CD4-positive, alpha-beta T cell treated with Interleukin-15 for 4 hours (primary cell): ENCODE results near the gene UBXN10.
A peak's percentile ranks its signal among the peaks of the same experiment; 100 is the strongest.

Source experiments
- DNase-seq: peaks from one replicate; pipeline ENCODE4 v3.0.0-alpha.2; 2020; ENCODE audit warnings: low spot score

UBXN10 gene

GRCh38 chr1:20183035-20183434 is 2.9 kb upstream of the UBXN10 start:
- DNase-seq, result no peak

GRCh38 chr1:20183616-20184271 is 2.2 kb upstream of the UBXN10 start:
- DNase-seq, result no peak

GRCh38 chr1:20184481-20184900 is 1.4 kb upstream of the UBXN10 start:
- DNase-seq, result no peak

DNA sequence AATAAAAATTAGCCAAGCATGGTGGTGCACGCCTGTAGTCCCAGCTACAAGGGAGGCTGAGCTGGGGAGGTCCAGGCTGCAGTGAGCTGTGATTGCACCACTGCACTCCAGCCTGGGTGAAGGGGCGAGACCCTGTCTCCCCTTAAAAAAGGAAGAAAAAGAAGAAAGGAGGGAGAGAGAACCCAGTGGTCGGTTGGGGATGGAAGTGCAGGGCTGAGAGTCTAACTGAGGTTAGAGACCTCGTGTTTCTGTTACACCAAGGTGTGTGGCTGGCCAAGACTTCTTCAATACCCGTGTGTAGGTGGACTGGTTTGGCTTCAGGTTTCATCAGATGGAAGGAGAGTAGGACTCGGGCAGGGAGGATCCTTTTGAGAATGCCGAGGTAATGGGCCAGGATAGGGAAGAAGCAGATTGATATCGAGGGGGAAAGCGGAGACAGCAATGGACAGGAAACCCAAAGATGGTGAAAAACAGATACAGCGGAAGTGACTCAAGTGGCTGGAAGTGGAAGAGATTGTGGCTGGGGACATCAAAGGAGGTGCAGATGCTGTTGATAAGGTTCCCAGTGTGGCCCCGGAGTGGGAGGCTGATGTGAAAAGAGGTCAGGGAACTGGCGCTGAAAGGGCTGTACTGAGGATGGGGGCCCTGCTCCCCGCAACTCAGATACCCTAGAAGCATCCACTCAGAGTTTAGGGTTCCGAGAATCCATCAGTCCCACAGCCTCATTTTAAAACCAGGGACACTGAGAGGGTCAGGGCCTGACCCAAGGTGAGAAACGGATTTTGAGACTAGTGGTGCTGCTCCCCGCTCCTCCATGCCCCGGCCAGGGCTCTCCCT is 681 bp upstream of the UBXN10 start:
- DNase-seq, result peak; percentile 61

GRCh38 chr1:20187103-20187812 is 1.4 kb downstream of the UBXN10 start:
- DNase-seq, result peak; percentile 12

DNA sequence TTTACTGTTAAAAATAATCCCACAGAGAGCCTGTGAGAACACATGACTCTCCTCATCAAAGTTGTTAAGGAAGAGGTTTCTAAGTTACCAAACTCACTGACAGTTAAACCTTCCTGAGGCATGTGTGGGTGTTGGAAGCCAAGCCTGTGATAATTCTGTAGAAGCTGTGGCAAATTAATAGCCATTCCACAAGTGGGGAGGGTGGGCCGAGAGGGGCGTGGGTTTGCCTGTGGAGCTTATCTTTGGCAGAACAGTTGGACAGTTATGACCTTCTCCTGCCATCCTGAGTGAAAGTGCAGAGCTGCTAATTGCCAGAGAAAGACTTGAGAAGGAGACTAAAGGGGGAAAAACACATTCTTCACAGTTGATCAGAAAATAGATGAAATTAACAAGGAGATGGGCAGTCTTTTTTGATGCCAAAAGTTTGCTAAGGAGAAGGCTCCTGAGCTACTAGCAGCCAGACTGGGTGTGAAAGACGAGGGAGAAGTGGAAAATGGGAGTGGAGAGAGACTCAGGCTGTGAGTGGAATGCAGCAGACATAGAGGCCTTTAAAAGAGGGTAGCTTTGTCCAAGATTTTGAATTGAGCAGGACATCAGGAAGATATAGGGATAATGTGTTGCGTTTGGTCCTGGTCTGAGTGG is 2.0 kb downstream of the UBXN10 start:
- DNase-seq, result no peak

GRCh38 chr1:20188455-20188817 is 2.5 kb downstream of the UBXN10 start:
- no peak for DNase-seq

- no peak for DNase-seq
Observed at GRCh38 chr1:20189664-20190063, 3.8 kb downstream of the UBXN10 start.

GRCh38 chr1:20190256-20191160 is 4.6 kb downstream of the UBXN10 start:
- no peak for DNase-seq

DNA sequence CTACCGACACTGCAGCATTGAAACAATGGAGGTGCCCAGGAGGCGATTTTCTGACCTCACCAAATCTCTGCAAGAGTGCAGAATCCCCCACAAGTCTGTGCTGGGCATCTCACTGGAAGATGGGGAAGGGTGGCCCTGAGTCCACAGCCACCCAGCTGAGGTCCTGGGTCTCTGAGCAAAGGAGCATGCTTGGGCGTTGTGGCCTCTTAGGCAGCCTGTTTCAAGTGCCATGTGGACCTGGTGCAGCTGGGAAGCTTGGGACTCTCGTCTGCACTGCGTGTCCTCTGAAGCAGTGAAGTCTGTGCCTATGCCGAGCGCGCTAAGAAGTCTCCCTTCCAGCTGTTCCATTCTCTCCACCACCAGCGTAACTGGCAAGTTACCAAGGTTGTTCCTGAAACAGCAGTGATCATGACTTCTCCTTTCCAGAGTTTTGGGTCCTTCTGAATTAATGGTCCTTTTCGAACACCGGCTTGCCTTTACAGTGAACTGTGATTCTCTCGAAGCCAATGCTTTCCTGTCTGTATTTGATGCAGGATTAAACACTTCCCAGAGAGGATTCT is 5.5 kb downstream of the UBXN10 start:
- DNase-seq, result no peak

DNA sequence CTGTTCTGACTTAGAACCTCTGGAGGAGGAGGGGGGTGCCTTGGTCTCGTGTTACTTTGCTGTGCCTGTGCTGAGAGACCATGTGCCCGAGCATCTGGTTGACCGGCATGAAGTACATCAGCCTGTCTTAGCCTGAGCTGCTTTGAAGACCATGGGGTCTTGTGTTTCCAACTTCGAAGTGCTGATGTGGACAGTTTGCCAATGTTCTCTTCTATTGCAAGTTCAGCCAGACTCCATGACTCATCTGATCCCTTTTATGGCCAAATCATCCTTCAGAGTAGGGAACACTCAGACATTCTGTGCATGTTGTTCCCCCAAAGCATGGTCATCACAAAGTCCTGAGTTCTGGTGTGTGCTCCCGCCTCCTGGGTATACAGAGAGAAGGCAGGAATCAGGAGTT is 6.5 kb downstream of the UBXN10 start:
- no peak for DNase-seq

GRCh38 chr1:20192871-20193411 is 7.0 kb downstream of the UBXN10 start:
- no peak for DNase-seq

GRCh38 chr1:20194224-20194623 is 8.3 kb downstream of the UBXN10 start:
- no peak for DNase-seq

DNA sequence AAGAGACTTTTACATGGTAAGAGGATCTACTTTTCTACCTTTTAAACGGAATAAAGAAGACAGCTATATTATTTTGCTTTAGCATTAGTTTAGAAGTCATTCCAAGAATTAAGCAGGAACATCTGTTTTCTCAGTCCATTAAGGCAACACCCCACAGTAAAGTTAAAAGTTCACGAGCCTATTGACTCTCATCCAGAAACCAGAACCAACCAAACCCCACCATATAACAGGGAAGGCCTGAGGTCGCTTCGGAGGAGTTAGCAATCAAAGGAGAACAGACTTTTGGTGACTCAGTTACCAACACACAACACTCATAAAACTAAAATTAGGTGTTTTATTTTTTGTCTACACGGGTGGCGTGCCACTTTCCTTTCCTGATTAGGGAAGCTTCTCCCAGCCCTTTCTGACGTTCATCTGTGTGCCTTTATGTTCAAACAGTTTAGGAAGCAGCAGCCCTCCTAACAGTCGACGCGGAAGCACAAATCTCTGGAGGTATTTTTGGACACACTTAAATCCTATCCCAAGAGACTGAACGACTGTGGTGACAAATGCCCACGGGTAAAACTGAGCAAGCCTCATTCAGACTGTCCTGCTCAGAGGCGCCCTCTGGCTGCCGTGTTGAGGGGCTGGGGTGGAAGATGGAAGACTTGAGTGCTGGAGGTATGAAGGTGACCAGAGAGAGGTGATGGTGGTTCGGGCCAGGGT is 9.0 kb downstream of the UBXN10 start:
- peak; percentile 70 for DNase-seq

GRCh38 chr1:20195462-20195780 is 9.5 kb downstream of the UBXN10 start:
- no peak for DNase-seq

- no peak for DNase-seq
Observed at GRCh38 chr1:20197329-20197791, 11.5 kb downstream of the UBXN10 start.

DNA sequence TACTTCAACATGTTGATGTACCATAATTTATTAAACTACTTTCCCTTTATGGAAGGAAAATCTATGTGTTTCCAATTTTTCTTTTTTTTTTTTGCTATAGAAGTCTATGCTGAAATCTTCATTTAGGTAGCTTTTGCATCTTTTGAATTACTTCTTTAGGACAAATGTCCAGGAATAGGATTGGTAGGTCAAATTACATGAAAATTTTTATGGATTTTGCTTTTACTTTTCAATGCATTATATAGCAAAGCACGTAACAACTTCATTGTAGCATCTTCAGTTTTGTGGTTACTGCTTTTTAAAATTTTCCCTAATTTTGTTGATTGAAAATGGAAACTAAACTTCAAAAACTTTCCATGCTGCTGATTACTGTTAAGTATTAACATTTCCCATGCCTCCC is 12.4 kb downstream of the UBXN10 start:
- DNase-seq, result no peak

DNA sequence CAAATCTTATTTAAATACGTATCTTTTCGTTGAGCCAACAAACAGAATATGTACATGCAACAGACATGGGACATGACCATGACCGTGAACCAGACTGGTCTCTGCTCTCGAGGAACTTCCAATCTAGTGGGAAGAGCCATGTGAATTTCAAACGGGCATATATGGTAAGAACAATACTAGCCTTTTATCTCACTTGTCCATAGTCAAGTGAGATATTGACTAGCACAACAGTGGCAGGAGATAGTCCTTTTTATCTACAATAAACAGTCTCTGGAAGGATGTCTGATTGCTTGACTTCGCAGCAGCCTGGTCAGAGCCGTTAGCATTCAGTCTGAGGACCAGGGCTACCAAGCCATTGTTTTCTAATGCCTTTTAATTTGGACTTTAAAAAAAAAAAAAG is 13.0 kb downstream of the UBXN10 start:
- DNase-seq, result no peak

GRCh38 chr1:20199403-20199802 is 13.5 kb downstream of the UBXN10 start:
- no peak for DNase-seq

DNA sequence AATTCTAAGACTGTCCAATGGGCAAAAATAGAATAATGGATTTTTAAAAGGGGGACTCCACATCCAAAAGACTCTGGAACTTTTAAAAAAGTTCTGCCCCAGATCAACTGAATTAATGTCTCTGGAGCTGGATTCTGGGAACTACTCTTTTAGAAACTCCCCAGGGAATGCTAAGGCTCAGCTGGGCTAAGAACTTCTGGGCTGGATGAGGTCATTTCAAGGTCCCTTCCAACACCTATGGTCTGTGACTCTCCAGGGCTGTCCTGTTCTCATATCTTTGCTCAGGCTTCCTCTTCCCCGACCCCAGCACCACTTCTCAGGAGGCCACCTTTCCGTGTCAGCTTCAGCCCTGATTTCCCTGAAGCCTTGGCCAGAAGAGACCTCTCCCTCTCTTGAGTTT is 13.9 kb downstream of the UBXN10 start:
- DNase-seq, result no peak
